KOPT-K1 (cell line): ENCODE measurements around the gene RDX.

ENCODE experiments used
- H3K27ac ChIP-seq: fragments of 200-600 bp; sonication (generic); 2 replicates; pipeline ENCODE4 v1.5.1; 2016; ENCODE audit warnings: antibody characterized with exemption, mild to moderate bottlenecking, low read depth, low read length; ENCODE audit not compliant: poor library complexity, severe bottlenecking
- H3K36me3 ChIP-seq: fragments of 200-600 bp; sonication (generic); 2 replicates; pipeline ENCODE4 v1.5.1; 2017; ENCODE audit warnings: antibody characterized with exemption, mild to moderate bottlenecking, low read length, moderate library complexity; ENCODE audit not compliant: insufficient read depth
- H3K9me3 ChIP-seq: fragments of 200-600 bp; sonication (generic); 2 replicates; pipeline ENCODE4 v1.5.1; 2017; ENCODE audit warnings: antibody characterized with exemption, low read length, mild to moderate bottlenecking; ENCODE audit not compliant: insufficient read depth, poor library complexity, severe bottlenecking

RDX gene

DNA sequence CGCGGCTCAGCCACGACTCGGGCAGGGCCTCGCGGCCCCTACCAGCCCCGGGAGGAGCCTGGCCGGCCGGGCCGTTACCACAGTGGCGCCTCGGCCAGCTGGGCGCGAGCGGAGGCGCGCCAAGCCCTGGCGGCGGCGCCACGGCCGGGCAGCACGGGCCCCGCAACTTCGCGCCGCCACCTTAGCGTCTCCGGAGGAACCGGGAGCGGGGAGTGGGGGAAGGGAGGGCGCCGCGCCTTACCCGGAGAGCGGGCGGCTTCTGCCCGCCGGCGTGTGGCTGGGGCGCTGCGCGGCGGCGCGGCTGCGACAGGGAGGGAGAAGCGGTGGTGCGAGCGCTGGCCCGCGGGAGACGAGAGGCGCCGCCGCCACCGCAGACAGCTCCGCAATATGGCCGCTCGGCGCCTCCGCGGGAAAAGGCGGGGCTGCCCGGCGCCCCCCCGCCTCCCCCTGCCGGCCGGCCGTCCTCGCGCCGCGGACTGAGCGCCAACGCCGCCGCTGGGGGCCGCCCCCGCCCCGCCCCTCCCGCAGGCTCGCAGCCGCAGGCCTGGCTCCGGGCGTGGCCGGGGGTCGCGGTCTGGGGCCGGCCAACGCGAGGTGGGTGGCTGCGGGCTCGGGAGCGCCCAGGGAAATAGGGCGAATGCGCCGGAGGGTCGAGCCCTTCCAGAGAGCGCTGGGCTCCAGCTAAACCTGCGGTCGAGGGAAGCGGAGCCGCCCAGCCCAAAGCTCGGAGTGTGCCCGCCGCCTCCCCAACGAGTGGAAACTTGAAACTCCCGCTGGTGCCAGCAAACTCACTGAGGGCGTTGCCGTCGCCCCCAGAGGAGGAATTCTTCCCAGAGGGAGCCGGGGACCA, at the start of gene RDX:
TSS of gene RDX (minus strand) at position 389 of the 850 bp plus-strand sequence. CDS start 16,922 bp downstream, outside the sequence.
- no peak within 1 kb of the TSS for H3K27ac ChIP-seq
- H3K36me3 ChIP-seq: no peaks in the 10 kb centered on the region

DNA sequence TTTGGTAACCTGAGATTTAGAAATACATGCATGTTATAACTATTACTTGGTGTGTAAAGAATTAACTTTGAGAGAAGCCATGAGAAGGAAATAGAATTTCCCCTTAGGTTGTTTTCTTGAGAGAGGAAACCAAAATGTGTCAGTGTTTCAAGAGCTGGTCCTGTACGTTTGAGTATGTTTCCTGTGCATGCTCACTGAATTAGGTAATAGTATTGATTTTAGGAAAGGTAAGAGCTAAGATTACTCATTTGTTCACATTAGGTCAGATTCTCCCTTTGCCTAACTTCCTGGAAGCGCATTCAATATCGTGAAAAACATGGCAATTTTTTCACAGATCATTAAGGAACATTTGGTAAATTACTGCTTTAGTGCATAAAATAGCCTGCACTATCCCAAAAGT, 49.3 kb upstream of the RDX start:
- Histone ChIP-seq H3K9me3 (no peaks in the 10 kb centered on the region), H3K27ac (no peak overlapping the region)

More for the DNA sequence above, at the start of gene RDX:
- no peaks in the 10 kb centered on the region for H3K9me3 ChIP-seq

DNA sequence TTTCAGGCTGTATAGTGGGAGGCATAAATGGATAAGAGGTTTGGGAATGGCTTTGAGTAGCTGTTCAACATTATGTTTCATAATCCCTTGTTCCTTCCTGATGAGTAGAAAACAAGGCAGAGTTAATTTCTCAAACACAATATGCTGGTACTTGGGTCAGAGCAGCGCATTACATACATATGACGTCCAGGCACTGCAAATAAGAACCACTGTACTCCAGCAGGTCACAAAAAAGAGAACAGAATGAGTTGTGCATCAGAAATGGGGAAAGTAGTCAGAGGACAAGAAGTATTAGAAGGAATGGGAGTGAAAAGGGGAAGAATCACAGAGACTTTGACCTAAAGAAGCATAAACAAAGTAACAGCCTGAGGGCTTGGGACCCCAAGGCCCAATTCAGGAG, 44.0 kb upstream of the RDX start:
- Histone ChIP-seq H3K36me3 (no peaks in the 10 kb centered on the region), H3K9me3 (no peaks in the 10 kb centered on the region), H3K27ac (no peak overlapping the region)

More for the DNA sequence above, 49.3 kb upstream of the RDX start:
- no peaks in the 10 kb centered on the region for H3K36me3 ChIP-seq

DNA sequence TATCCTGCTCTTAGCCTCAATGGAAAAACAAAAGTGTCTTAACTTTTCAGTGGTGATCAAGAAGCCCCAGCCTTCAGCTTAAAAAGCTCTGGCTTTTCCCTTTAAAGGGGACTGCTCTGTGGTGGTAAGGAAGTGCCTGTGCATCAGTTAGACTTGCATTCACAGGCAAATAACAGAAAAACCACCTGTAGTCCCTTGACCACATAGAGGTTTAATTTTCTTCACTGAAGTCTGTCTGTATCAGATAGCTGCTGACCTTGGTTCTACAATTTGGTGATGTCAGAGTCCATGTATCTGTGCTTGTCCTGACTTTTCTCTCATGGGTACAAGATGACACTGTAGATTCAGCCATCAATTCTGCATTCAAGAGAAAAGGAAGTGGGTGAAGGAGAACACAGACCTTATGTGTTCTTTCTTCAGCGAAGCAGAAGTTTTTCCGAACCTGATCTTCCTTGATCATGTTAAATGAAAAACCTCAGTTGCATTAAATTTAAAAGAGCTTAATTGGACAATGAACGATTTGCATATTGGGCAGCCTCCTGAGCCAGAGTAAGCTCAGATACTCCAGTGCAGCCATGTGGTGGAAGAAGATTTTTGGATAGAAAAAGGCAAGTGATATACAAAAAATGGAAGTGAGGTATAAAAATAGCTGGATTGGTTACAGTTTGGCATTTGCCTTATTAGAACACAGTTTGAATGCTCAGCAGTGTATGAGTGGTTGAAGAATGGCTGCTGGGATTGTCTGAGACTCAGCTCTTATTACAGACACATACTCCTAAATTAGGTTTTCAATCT, 43.2 kb upstream of the RDX start:
- H3K9me3 ChIP-seq: no peaks in the 10 kb centered on the region
- H3K36me3 ChIP-seq: no peaks in the 10 kb centered on the region
- no peak overlapping the region for H3K27ac ChIP-seq

DNA sequence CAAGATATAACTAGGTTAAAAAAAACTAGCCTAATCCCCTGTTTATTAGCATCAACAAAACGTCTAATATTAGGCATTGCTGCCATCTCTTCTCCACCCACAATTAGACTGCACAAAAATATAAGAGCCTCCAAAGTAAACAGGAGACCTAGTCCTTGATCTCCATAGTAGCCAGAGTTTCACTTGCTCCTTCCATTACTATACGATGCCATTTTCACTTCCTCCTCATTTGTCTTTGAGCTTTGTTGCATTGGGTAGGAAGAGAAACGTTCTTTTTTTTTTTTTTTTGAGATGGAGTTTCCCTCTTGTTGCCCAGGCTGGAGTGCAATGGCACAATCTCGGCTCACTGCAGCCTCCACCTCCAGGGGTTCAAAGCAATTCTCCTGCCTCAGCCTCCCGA, 42.3 kb upstream of the RDX start:
- no peak overlapping the region for H3K27ac ChIP-seq
- no peaks in the 10 kb centered on the region for H3K36me3 ChIP-seq
- H3K9me3 ChIP-seq: no peaks in the 10 kb centered on the region

DNA sequence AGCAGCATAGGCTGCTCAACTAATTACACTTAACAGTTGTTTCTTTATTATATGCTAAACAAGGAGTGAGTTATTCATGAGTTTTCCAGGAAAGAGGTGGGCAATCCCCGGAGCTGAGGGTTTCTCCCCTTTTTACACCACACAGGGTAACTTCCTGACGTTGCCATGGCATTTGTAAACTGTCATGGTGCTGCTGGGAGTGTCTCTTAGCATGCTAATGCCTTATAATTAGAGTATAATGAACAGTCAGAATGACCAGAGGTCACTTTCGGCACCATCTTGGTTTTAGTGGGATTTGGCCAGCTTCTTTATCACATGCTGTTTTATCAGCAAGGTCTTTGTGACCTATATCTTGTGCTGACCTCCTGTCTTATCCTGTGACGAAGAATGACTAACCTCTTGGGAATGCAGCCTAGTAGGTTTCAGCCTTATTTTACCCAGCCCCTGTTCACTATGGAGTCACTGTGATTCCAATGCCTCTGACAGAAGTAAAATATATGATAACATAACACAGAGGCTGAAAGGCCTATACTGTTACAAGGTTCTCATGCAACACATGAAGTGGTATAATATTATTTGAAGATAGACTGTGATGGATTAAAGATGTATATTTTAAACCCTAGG, 41.3 kb upstream of the RDX start:
- no peaks in the 10 kb centered on the region for H3K9me3 ChIP-seq
- no peaks in the 10 kb centered on the region for H3K36me3 ChIP-seq
- no peak overlapping the region for H3K27ac ChIP-seq

DNA sequence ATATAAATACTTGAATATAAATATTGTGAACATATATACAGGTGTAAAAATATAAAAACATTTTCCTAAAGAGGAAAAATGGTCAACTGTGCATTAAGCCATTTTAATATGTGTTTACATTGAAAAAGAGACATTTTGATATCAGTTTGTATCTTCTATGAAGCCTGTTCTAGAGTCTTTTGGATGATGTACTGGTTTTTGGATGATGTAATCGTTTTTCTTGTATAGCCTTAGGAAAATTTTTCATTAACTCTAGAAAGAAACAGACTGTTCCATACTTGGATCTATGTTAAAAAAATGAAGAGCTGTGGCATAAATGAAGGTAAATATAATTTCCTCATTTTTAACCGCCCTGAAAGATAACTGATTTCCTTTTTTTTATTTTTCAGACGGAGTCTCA, 39.6 kb upstream of the RDX start:
- no peaks in the 10 kb centered on the region for H3K9me3 ChIP-seq
- H3K27ac ChIP-seq: no peak overlapping the region
- no peaks in the 10 kb centered on the region for H3K36me3 ChIP-seq

DNA sequence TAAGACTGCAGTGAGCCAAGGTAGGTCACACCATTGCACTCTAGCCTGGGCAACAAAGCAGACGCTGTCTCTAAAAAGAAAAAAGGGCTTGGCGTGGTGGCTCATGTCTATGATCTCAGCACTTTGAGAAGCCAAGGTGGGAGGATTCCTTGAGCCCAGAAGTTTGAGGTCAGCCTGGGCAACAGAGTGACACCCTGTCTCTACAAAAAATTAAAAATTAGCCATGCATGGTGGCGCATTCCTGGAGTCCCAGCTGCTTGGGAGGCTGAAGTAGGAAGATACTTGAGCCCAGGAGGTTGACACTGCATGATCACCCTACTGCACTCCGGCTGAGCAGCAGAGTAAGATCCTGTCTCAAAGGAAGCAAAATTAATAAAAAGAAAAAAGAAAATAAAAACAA, 38.9 kb upstream of the RDX start:
- H3K36me3 ChIP-seq: no peaks in the 10 kb centered on the region
- no peak overlapping the region for H3K27ac ChIP-seq
- H3K9me3 ChIP-seq: no peaks in the 10 kb centered on the region

DNA sequence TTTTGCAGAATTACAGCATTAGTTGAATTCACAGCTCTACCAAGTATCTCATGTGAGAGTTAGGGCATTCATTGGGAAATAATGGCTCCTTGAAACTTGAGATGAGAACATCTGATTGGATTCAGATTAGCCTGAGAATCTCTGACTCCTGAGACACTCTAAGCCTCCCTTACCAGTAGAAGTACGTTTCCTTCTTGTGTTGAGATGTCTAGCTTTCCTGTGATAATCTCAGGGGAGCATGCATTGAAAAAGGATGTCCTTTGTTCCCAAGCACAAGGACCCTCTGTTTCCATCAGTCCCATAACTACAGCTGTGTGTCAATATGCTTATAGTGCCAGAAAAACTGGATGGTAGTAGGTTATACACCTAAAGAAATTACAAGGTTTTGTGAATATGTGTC, 35.2 kb upstream of the RDX start:
- H3K9me3 ChIP-seq: no peaks in the 10 kb centered on the region
- H3K27ac ChIP-seq: no peak overlapping the region
- no peaks in the 10 kb centered on the region for H3K36me3 ChIP-seq

DNA sequence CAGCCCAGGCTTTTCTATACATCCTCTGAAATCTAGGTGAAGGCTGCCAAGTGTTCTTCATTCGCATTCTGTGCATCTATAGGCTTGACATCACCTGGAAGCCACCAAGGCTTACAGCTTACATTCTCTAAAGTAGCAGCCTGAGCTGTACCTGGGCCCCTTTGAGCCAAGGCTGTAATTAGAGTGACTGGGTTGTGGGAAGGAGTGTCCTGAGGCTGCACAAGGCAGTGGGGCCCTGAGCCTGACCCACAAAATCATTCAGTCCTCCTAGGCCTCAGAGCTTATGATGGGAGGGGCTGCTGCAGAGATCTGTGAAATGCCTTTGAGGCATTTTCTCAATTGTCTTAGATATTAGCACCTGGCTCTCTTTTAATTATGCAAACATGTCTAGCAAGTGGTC, 33.0 kb upstream of the RDX start:
- H3K27ac ChIP-seq: no peak overlapping the region
- H3K36me3 ChIP-seq: no peaks in the 10 kb centered on the region
- H3K9me3 ChIP-seq: no peaks in the 10 kb centered on the region

DNA sequence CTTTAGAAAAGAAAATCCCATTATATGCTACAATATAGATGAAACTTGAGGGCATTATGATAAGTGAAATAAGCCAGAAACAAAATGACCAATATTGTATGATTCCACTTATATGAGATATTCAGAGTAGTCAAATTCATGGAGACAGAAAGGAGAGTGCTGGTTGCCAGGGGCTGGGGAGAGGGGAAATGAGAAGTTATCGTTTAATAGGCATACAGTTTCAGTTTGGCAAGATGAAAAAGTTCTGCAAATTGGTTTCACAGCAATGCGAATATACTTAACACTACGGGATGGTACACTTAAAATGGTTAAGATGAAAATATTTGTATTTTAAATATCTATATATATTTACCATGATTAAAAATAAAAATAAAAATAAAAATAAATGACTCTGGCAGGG, 31.1 kb upstream of the RDX start:
- Histone ChIP-seq H3K27ac (no peak overlapping the region), H3K9me3 (no peaks in the 10 kb centered on the region), H3K36me3 (no peaks in the 10 kb centered on the region)

DNA sequence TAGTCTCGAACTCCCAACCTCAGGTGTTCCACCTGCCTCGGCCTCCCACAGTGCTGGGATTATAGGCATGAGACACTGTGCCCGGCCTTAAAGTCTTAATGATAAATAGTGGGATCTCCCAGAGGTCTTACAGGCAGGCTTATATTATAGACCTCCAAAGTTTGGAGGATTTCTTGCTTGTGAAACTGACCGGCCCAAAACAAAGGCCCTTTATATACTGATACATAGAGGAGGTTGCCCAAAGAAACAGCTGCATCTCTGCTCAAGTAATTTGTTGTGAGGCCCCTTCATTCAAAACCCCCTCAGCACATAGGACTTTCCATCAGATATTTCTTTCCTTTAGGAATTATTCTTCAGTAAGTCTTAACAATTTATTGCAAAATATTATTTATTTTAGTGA, 27.4 kb upstream of the RDX start:
- H3K36me3 ChIP-seq: no peaks in the 10 kb centered on the region
- H3K9me3 ChIP-seq: no peaks in the 10 kb centered on the region
- H3K27ac ChIP-seq: no peak overlapping the region

DNA sequence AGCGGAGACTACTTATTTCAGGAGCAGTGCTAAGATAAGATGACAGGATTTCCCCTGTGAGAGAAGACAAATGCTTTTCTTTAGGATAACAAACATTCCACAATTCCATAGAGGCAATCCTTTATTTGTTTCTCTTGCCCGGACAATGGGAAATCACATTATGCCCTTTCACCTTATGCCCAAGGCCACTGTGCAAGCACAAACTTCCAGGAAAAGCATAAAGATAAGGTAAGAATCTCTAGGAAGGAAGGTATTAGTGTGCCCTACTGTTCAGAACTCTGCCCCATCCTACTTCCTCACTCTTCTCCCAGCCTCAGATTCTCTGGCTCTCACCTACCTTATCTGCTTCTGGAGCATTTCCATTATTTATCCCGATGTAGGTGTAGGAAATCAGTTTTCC, 23.1 kb upstream of the RDX start:
- H3K9me3 ChIP-seq: no peaks in the 10 kb centered on the region
- no peaks in the 10 kb centered on the region for H3K36me3 ChIP-seq
- no peak overlapping the region for H3K27ac ChIP-seq

DNA sequence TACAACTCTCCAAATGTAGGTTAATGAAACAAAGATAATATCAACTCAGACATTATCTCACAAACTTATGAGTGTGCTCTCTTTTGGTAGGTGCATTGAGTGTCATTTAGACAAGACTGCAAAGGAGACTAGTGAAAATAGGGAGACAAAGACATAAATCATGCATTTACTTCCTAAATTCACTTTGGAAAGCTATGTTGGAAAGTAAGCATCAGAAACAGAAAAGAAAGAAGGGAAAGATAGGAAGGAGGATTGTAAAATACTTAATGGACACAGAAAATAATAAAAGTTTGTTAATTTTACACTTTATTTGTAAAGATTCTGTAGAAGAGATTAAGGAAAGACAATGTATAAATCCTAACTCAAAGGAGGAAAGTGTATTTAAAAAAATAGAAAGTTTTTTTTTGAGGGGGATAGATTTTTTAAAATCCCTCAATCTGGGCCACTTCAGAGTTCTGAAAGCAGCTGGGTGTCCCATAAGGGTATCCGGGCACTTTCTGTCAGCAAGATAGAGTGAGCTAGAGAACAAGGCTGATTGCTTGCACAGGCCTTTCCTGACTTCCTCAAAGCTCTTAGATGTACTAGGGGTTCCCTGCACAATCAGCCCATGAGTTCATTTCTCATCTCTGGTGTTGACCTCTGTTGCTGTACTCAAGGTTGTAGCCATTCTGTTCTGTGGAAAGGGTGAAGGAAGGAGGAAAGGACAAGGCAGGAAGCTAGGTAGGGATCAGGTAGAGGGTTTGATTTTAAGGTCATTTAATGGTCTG, 22.4 kb upstream of the RDX start:
- H3K27ac ChIP-seq: no peak overlapping the region
- no peaks in the 10 kb centered on the region for H3K9me3 ChIP-seq
- no peaks in the 10 kb centered on the region for H3K36me3 ChIP-seq

DNA sequence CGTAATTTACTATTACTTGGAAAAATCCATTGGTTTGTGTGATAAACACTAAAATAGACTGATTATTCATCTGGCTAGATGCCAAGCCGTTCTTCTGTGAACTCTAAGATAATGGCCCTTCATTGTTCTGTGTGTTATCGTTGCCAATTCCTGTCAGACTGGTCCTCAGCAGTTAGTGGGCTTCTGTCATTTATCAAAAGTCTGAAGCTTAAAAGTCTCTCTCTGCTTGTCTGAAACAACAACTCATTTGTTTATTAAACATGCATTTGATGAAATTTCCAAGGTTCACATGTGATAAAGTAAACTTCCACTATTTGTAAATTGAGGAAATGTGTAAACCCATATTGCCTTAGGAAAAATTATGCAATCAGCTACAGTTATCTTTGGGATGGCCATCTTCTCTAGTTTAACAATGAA, 21.1 kb upstream of the RDX start:
- H3K27ac ChIP-seq: no peak overlapping the region
- no peaks in the 10 kb centered on the region for H3K36me3 ChIP-seq
- no peaks in the 10 kb centered on the region for H3K9me3 ChIP-seq
